Measurements from ENCODE around the gene WDR70. TPM values are rescaled to one million over a fixed set of nuclear protein-coding genes. Genes with fewer than 3 reads are reported as not detected.
"Not testable (repeated sequence)": the region's sequence is repeated elsewhere in the genome, so short reads cannot be mapped to it uniquely, and the experiment has no call there.

The WDR70 gene
- total RNA-seq, 1 donor from 2014 or later = 46.3 TPM

GRCh38 chr5:37767961-37768360, 388.8 kb downstream of the WDR70 start:
- H3K4me1 Mint-ChIP-seq (ENCODE audit: low read depth) = no peaks in the 10 kb centered on the region
- no peaks in the 10 kb centered on the region for H3K27me3 Mint-ChIP-seq (ENCODE audit: insufficient read depth)
- DNase-seq (ENCODE audit: low spot score) = no peak
- intact Hi-C loops (cut with micrococcal nuclease) = no loop called here
- no peaks in the 10 kb centered on the region for H3K9me3 Mint-ChIP-seq
- H3K4me3 Mint-ChIP-seq = no peak overlapping the region
- H3K36me3 Mint-ChIP-seq (ENCODE audit: low read depth) = no peaks in the 10 kb centered on the region
- no peak overlapping the region for H3K27ac Mint-ChIP-seq

GRCh38 chr5:37768371-37768770, 389.3 kb downstream of the WDR70 start:
- intact Hi-C loops (cut with micrococcal nuclease) = no loop called here
- Mint-ChIP-seq H3K36me3 (ENCODE audit: low read depth) (no peaks in the 10 kb centered on the region), H3K27me3 (ENCODE audit: insufficient read depth) (no peaks in the 10 kb centered on the region), H3K9me3 (no peaks in the 10 kb centered on the region), H3K4me3 (no peak overlapping the region), H3K27ac (no peak overlapping the region), H3K4me1 (ENCODE audit: low read depth) (no peaks in the 10 kb centered on the region)
- no peak for DNase-seq (ENCODE audit: low spot score)

GRCh38 chr5:37769108-37769507, 390.0 kb downstream of the WDR70 start:
- intact Hi-C loops (cut with micrococcal nuclease) = no loop called here
- Mint-ChIP-seq H3K4me1 (ENCODE audit: low read depth) (no peaks in the 10 kb centered on the region), H3K9me3 (peaks cover 5% of the 10 kb centered on the region), H3K27ac (no peak overlapping the region), H3K27me3 (ENCODE audit: insufficient read depth) (no peaks in the 10 kb centered on the region), H3K4me3 (no peak overlapping the region), H3K36me3 (ENCODE audit: low read depth) (no peaks in the 10 kb centered on the region)
- no peak for DNase-seq (ENCODE audit: low spot score)

GRCh38 chr5:37769840-37770239, 390.7 kb downstream of the WDR70 start:
- H3K27me3 Mint-ChIP-seq (ENCODE audit: insufficient read depth) = no peaks in the 10 kb centered on the region
- H3K9me3 Mint-ChIP-seq = peaks cover 6% of the 10 kb centered on the region
- no peak for DNase-seq (ENCODE audit: low spot score)
- H3K4me3 Mint-ChIP-seq = no peak overlapping the region
- H3K27ac Mint-ChIP-seq = no peak overlapping the region
- intact Hi-C loops (cut with micrococcal nuclease) = no loop called here
- H3K4me1 Mint-ChIP-seq (ENCODE audit: low read depth) = no peaks in the 10 kb centered on the region
- no peaks in the 10 kb centered on the region for H3K36me3 Mint-ChIP-seq (ENCODE audit: low read depth)

- intact Hi-C loops (cut with micrococcal nuclease) = no loop called here
- H3K36me3 Mint-ChIP-seq (ENCODE audit: low read depth) = no peaks in the 10 kb centered on the region
- H3K27me3 Mint-ChIP-seq (ENCODE audit: insufficient read depth) = no peaks in the 10 kb centered on the region
- H3K4me3 Mint-ChIP-seq = no peak overlapping the region
- DNase-seq (ENCODE audit: low spot score) = no peak
- no peaks in the 10 kb centered on the region for H3K4me1 Mint-ChIP-seq (ENCODE audit: low read depth)
- no peak overlapping the region for H3K27ac Mint-ChIP-seq
- H3K9me3 Mint-ChIP-seq = peaks cover 12% of the 10 kb centered on the region
Measured at GRCh38 chr5:37770786-37771185, 391.7 kb downstream of the WDR70 start.

GRCh38 chr5:37771203-37771611, 392.1 kb downstream of the WDR70 start:
- no peaks in the 10 kb centered on the region for H3K27me3 Mint-ChIP-seq (ENCODE audit: insufficient read depth)
- intact Hi-C loops (cut with micrococcal nuclease) = no loop called here
- H3K27ac Mint-ChIP-seq = no peak overlapping the region
- H3K36me3 Mint-ChIP-seq (ENCODE audit: low read depth) = no peaks in the 10 kb centered on the region
- DNase-seq (ENCODE audit: low spot score) = no peak
- no peaks in the 10 kb centered on the region for H3K4me1 Mint-ChIP-seq (ENCODE audit: low read depth)
- H3K4me3 Mint-ChIP-seq = no peak overlapping the region
- H3K9me3 Mint-ChIP-seq = peaks cover 14% of the 10 kb centered on the region

- no peaks in the 10 kb centered on the region for H3K4me1 Mint-ChIP-seq (ENCODE audit: low read depth)
- no peaks in the 10 kb centered on the region for H3K36me3 Mint-ChIP-seq (ENCODE audit: low read depth)
- no peak overlapping the region for H3K4me3 Mint-ChIP-seq
- H3K9me3 Mint-ChIP-seq = peaks cover 14% of the 10 kb centered on the region
- H3K27ac Mint-ChIP-seq = no peak overlapping the region
- no peak for DNase-seq (ENCODE audit: low spot score)
- intact Hi-C loops (cut with micrococcal nuclease) = no loop called here
- no peaks in the 10 kb centered on the region for H3K27me3 Mint-ChIP-seq (ENCODE audit: insufficient read depth)
Measured at GRCh38 chr5:37771731-37772130, 392.6 kb downstream of the WDR70 start.

- H3K9me3 Mint-ChIP-seq = peaks cover 14% of the 10 kb centered on the region
- intact Hi-C loops (cut with micrococcal nuclease) = no loop called here
- no peak overlapping the region for H3K27ac Mint-ChIP-seq
- DNase-seq (ENCODE audit: low spot score) = no peak
- H3K4me1 Mint-ChIP-seq (ENCODE audit: low read depth) = no peaks in the 10 kb centered on the region
- no peaks in the 10 kb centered on the region for H3K27me3 Mint-ChIP-seq (ENCODE audit: insufficient read depth)
- H3K36me3 Mint-ChIP-seq (ENCODE audit: low read depth) = no peaks in the 10 kb centered on the region
- H3K4me3 Mint-ChIP-seq = no peak overlapping the region
Measured at GRCh38 chr5:37772255-37772654, 393.1 kb downstream of the WDR70 start.

- H3K4me1 Mint-ChIP-seq (ENCODE audit: low read depth) = no peaks in the 10 kb centered on the region
- H3K27ac Mint-ChIP-seq = no peak overlapping the region
- H3K9me3 Mint-ChIP-seq = peaks cover 14% of the 10 kb centered on the region
- no peak overlapping the region for H3K4me3 Mint-ChIP-seq
- no peaks in the 10 kb centered on the region for H3K36me3 Mint-ChIP-seq (ENCODE audit: low read depth)
- intact Hi-C loops (cut with micrococcal nuclease) = no loop called here
- H3K27me3 Mint-ChIP-seq (ENCODE audit: insufficient read depth) = no peaks in the 10 kb centered on the region
- DNase-seq (ENCODE audit: low spot score) = no peak
Measured at GRCh38 chr5:37773809-37774208, 394.7 kb downstream of the WDR70 start.

GRCh38 chr5:37774912-37775483, 395.9 kb downstream of the WDR70 start:
- Mint-ChIP-seq H3K36me3 (ENCODE audit: low read depth) (no peaks in the 10 kb centered on the region), H3K4me3 (no peak overlapping the region), H3K27ac (no peak overlapping the region), H3K9me3 (peaks cover 14% of the 10 kb centered on the region), H3K27me3 (ENCODE audit: insufficient read depth) (no peaks in the 10 kb centered on the region), H3K4me1 (ENCODE audit: low read depth) (no peaks in the 10 kb centered on the region)
- intact Hi-C loops (cut with micrococcal nuclease) = no loop called here
- DNase-seq (ENCODE audit: low spot score) = no peak

- H3K4me3 Mint-ChIP-seq = no peak overlapping the region
- H3K27ac Mint-ChIP-seq = no peak overlapping the region
- no peaks in the 10 kb centered on the region for H3K36me3 Mint-ChIP-seq (ENCODE audit: low read depth)
- no peaks in the 10 kb centered on the region for H3K4me1 Mint-ChIP-seq (ENCODE audit: low read depth)
- intact Hi-C loops (cut with micrococcal nuclease) = no loop called here
- peaks cover 14% of the 10 kb centered on the region for H3K9me3 Mint-ChIP-seq
- no peak for DNase-seq (ENCODE audit: low spot score)
- H3K27me3 Mint-ChIP-seq (ENCODE audit: insufficient read depth) = no peaks in the 10 kb centered on the region
Measured at GRCh38 chr5:37776826-37777225, 397.7 kb downstream of the WDR70 start.

GRCh38 chr5:37777432-37778130, 398.5 kb downstream of the WDR70 start:
- H3K27me3 Mint-ChIP-seq (ENCODE audit: insufficient read depth) = no peaks in the 10 kb centered on the region
- no peak overlapping the region for H3K27ac Mint-ChIP-seq
- H3K9me3 Mint-ChIP-seq = peaks cover 14% of the 10 kb centered on the region
- intact Hi-C loops (cut with micrococcal nuclease) = no loop called here
- no peak for DNase-seq (ENCODE audit: low spot score)
- no peak overlapping the region for H3K4me3 Mint-ChIP-seq
- H3K4me1 Mint-ChIP-seq (ENCODE audit: low read depth) = no peaks in the 10 kb centered on the region
- no peaks in the 10 kb centered on the region for H3K36me3 Mint-ChIP-seq (ENCODE audit: low read depth)

GRCh38 chr5:37781409-37781808, 402.3 kb downstream of the WDR70 start:
- H3K27ac Mint-ChIP-seq; H3K4me1 Mint-ChIP-seq (ENCODE audit: low read depth); H3K36me3 Mint-ChIP-seq (ENCODE audit: low read depth); DNase-seq (ENCODE audit: low spot score); intact Hi-C loops (cut with micrococcal nuclease); H3K27me3 Mint-ChIP-seq (ENCODE audit: insufficient read depth); H3K4me3 Mint-ChIP-seq; H3K9me3 Mint-ChIP-seq: not testable (repeated sequence)

GRCh38 chr5:37786416-37786815, 407.3 kb downstream of the WDR70 start:
- H3K4me3 Mint-ChIP-seq = no peak overlapping the region
- peaks cover 5% of the 10 kb centered on the region for H3K27me3 Mint-ChIP-seq (ENCODE audit: insufficient read depth)
- peaks cover 3% of the 10 kb centered on the region for H3K9me3 Mint-ChIP-seq
- H3K36me3 Mint-ChIP-seq (ENCODE audit: low read depth) = no peaks in the 10 kb centered on the region
- intact Hi-C loops (cut with micrococcal nuclease) = no loop called here
- no peak for DNase-seq (ENCODE audit: low spot score)
- no peaks in the 10 kb centered on the region for H3K4me1 Mint-ChIP-seq (ENCODE audit: low read depth)
- no peak overlapping the region for H3K27ac Mint-ChIP-seq

Measured in activated T-helper 1 cell treated with anti-CD3 and anti-CD28 coated beads, Interleukin-12 subunit alpha, Interleukin-12 subunit beta, Interleukin-2, Interleukin-4 antibody, amounts not matched to agents 30 ng/mL and 10 ng/mL and 1 ng/mL, durations not matched to agents 14 hours and 24 hours and 36 hours (primary cell).